HG02588 (cell line): Measurements from ENCODE around the gene SGPP2.

Experiments
- ATAC-seq: cut with Tn5 transposase; IDR thresholded peaks from one replicate; pipeline ENCODE4 v1.9.1; 2021; ENCODE audit warnings: mild to moderate bottlenecking, moderate library complexity; ENCODE audit not compliant: unreplicated experiment

SGPP2 gene

DNA sequence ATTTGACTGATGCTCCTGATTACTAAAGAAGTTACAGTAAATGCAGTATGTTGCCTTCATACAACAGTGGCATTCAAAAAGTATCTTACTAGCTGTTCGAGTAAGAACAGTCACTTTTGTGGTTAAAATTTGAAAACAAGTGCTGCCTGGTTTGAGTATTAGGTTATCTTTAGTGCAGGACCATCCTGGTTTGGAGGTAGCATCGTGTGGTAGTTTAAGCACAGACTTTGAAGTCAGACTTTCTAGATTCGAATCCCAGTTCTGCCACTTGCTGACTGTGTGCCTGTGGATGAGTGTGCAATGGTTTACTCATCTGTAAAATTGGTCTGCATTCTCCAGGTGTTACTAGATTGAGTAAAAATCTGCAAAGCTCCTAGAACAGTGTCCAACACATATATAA lies 96.8 kb downstream of the SGPP2 start:
- ATAC-seq, result peak; percentile 74

- ATAC-seq, result no peak
Measured at GRCh38 chr2:222522082-222522481, 97.7 kb downstream of the SGPP2 start.

- no peak for ATAC-seq
Measured at GRCh38 chr2:222523783-222524544, 99.6 kb downstream of the SGPP2 start.

DNA sequence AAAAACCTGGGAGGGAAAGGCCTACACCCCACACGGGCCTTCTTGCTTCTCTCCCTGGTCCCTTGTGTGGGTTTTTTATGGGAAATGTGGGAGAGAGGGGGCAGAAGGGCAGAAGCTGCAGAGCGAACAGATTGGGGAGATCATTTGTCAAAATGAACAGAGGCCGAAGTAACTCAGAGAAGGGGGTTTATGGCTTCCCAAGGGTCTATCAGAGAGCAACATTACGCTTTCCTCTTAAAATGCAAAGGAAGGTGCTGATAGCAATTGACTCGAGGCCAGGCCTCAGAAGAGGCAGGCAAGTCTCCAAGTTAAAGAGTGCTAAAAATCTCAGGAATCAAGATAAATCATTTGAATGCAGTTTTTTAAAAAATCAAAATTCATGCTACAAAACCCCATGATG lies 101.5 kb downstream of the SGPP2 start:
- ATAC-seq, result no peak

DNA sequence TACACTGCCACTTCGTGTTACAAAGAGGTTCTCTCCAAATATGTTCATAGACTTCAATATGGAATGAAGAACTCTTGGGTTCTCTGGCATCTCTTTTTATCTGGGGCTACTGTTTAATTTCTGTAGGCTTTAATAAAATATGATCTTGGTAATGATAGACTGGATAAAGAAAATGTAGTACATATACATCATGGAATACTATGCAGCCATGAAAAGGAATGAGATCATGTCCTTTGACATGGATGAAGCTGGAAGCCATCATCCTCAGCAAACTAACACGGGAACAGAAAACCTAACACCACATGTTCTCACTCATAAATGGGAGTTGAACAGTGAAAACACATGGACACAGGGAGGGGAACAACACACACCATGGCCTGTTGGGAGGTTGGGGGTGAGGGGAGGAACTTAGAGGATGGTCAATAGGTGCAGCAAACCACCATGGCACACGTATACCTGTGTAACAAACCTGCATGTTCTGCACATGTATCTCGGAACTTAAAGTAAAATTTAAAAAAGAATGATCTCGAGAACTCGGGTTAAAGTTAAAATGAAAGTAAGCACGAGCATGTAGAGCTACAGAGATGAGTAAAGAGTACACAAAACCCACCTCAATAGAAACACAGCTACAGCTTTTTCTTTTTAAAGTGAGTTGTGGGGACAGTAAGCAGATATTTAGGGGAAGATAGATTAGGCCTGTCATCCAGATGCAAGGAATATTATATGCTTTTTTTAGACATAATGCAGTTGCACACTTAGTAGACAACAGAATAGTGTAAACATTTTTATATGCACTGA lies 102.3 kb downstream of the SGPP2 start:
- no peak for ATAC-seq

DNA sequence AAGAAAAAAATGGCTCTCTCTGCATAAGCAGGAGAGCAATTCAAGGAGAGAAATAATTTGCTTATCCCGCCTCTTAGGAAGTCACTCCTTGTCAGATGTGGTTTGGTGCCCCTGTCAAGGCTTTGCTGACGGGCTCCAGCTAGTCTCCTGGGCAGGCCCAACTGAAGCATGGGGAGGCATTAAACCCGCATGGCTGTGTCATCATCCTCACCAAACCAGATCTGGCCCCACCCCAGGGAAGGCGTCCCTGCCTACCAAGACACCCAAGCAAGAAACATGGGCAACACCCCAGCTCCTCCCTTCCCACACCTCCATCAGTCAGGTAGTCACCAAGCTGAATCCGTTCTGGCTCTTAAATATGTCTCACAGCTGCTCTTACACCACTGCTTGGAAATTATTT lies 108.0 kb downstream of the SGPP2 start:
- ATAC-seq, result no peak

DNA sequence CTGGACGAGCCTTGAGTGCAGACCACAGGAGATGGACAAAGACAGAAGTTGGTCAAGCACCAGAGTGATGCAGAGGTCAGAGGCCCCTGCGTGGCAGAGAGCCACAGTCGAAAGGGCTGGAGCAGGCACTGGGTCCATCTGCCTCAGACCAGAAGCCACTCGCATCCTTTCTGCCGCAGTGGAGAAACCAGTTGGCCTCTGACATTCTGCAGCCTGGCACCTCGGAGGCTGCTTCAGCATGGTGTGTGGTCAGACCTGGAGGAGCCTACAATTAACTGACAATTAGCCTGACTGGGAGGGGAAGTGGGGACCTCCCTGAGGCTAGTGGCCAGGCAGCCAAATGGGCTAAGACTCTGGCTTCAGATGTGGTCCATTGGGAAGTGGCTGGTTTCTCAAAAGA lies 111.1 kb downstream of the SGPP2 start:
- ATAC-seq, result no peak

DNA sequence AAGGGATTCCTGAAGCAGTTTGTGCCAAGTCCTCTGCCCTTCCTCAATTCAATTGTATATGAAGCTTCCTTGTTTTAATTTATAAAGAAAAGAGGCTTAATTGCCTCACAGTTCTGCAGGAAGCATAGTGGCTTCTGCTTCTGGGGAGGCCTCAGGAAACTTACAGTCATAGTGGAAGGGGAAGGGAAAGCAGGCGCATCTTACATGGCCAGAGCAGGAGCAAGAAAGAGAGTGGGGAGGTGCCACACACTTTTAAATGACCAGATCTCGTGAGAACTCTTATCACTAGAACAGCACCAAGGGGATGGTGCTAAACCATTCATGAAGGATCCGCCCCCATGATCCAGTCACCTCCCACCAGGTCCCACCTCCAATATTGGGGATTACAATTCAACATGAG lies 114.2 kb downstream of the SGPP2 start:
- peak; percentile 71 for ATAC-seq

GRCh38 chr2:222544661-222545060 lies 120.3 kb downstream of the SGPP2 start:
- ATAC-seq, result no peak

DNA sequence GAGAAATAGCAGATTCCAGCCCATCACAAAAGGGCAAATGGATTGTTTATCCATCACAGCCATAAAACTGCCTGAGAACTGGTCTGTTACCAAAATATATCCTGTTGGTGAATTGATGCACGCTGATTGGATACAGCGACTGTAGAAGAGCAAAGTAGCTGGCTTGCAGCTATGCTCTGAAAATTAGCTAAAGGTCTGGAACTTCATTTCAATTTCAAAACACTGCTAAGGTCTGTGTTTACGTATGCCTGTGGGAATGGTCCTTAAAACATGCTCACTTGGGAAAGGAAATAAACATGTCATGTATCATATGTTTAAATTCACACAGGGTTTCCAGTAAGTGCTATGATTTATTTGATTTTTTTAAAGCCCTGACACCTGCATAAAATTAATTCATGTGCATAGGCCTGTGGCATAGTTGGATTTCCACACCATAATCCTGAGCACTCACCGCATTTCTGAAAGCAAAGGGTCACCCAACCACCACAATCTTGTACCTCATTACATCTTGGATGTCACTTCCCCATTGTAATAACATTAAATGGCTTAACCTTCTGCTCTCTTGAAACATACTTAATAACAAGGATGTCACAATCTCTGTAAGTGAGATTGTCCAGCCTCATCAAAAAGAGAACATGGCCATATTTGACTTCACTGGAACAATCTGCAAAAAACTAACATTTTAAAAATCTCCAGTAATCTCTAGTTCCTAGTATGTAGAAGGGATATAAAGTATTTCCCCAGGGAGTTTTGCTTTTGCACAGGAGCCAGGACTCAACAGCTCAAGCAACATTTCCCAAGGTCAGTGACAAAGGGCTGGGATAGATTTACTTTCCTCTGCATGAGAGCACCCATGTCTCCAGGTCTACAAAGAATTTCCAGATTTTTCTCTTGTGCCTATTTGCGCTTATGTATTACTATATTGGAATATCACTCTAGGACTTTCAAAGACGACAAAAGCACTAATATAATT lies 121.8 kb downstream of the SGPP2 start:
- ATAC-seq, result no peak

- ATAC-seq, result no peak
Measured at GRCh38 chr2:222547083-222547482, 122.7 kb downstream of the SGPP2 start.

- ATAC-seq, result no peak
Measured at GRCh38 chr2:222548992-222549391, 124.6 kb downstream of the SGPP2 start.

DNA sequence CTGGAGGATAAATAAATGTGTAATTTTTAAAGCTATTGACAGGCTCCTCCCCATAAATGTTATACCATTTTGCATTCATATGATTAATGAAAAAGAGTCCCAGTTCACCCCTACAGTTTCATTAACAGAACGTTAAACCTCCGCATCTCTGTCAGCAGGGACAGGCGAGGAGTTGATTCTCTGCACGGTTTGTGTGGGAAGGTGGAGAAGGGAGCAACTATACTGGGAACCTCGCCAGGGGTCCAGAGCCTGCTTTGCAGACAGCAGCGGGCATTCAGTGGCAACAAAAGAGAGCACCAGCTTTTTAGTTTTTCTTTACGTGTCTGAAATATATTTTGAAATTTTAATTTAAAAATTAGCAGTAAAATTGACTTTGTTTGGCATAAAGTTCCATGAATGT lies 130.2 kb downstream of the SGPP2 start:
- ATAC-seq, result no peak

- ATAC-seq, result no peak
Measured at GRCh38 chr2:222561151-222561550, 136.8 kb downstream of the SGPP2 start.

DNA sequence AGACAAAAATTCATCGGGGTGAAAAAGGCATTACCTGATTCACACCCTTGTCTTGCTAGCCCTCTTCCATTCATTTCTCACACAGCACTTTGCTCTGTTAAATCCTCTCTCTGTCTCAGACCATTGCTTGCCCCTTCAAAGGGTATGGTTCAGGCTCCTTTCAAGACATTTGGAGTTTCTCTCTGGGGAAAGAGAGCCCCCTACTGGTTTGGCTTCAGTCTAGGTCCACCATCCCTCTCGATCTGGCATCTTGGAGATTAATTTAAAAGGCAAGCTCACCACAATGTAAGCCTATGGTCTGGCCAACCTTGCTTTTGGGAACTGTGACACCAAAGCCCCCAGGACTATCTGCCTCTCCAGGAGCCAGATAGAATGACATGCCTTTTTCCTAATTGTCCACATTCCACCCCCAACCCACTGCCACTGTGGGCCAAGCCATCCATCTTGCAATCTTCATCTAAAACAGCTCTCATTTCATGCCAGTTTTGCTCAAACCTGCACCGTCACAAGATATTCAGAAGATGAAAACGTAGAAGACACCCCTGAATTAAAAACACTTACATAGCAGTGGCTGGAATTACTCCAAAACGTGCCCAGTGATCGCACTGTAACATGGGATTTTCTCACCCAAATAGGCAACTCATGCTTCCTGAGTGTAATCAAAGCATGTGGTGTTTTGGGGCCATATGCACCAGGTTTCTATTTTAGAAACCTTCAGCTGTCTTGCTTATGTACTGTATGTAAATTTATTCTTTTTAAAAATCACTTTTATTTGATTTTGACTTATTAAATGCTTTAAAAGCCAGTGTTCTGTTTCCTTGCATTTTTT lies 137.7 kb downstream of the SGPP2 start:
- ATAC-seq, result peak; percentile 76

GRCh38 chr2:222563106-222563718 lies 138.9 kb downstream of the SGPP2 start:
- ATAC-seq, result no peak

GRCh38 chr2:222563936-222564335 lies 139.6 kb downstream of the SGPP2 start:
- no peak for ATAC-seq

GRCh38 chr2:222566229-222566628 lies 141.9 kb downstream of the SGPP2 start:
- no peak for ATAC-seq

DNA sequence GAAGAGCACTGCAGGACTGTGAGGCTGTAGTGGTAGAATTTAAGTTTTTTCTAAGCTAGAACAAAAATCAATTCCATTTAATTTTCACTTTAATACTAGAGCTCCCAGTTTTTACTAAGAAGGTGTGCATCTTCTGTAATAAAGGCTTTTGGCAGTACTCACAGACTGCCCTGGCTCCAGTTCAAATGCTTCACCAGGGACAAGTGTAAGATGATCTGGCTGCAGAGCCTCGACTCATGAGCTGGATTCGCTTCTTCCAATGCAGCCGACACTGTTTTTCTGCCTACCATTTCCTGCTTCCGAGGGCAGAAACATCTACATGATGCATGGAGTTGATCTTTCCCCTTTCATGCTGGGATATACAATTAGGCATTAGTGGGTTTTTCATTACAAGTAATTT lies 144.5 kb downstream of the SGPP2 start:
- no peak for ATAC-seq

GRCh38 chr2:222569826-222570225 lies 145.5 kb downstream of the SGPP2 start:
- ATAC-seq, result no peak
